Measurements from ENCODE around the gene ADGRE2.
"Not testable (repeated sequence)": the region's sequence is repeated elsewhere in the genome, so short reads cannot be mapped to it uniquely, and the experiment has no call there.

The ADGRE2 gene

DNA sequence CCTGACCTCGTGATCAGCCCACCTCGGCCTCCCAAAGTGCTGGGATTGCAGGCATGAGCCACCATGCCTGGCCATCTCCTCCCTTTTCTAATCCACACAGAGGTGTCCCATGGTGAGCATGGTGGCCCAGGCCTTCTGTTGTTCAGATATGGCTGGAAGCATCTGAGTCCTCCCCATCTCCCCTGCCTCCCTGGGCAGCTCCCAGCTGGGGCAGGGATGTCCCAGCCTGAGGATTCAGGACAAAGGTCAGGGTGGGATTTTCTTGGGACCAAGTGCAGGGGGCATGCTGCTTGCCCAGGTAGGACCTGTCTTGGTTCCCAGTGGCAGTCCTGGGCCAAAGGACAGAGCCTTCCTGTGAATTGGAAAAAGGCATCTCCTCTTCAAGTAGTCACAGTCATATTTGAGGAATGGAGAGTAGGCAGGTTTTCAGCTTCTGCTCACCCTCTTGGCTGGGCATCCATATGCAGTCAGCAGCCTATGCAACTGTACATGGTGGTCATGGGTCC is 10.8 kb downstream of the ADGRE2 start:
- Mint-ChIP-seq H3K9me3 (peaks cover 41% of the 10 kb centered on the region), H3K4me1 (no peaks in the 10 kb centered on the region), H3K27ac (no peak overlapping the region), H3K4me3 (no peak overlapping the region), H3K27me3 (ENCODE audit: low read depth, poor library complexity) (peaks cover 30% of the 10 kb centered on the region), H3K36me3 (ENCODE audit: low read depth) (no peaks in the 10 kb centered on the region)
- TF ChIP-seq, protein P1, sequence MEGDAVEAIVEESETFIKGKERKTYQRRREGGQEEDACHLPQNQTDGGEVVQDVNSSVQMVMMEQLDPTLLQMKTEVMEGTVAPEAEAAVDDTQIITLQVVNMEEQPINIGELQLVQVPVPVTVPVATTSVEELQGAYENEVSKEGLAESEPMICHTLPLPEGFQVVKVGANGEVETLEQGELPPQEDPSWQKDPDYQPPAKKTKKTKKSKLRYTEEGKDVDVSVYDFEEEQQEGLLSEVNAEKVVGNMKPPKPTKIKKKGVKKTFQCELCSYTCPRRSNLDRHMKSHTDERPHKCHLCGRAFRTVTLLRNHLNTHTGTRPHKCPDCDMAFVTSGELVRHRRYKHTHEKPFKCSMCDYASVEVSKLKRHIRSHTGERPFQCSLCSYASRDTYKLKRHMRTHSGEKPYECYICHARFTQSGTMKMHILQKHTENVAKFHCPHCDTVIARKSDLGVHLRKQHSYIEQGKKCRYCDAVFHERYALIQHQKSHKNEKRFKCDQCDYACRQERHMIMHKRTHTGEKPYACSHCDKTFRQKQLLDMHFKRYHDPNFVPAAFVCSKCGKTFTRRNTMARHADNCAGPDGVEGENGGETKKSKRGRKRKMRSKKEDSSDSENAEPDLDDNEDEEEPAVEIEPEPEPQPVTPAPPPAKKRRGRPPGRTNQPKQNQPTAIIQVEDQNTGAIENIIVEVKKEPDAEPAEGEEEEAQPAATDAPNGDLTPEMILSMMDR (IDR thresholded peaks at IDR 0.05) = no peak
- DNase-seq = no peak

DNA sequence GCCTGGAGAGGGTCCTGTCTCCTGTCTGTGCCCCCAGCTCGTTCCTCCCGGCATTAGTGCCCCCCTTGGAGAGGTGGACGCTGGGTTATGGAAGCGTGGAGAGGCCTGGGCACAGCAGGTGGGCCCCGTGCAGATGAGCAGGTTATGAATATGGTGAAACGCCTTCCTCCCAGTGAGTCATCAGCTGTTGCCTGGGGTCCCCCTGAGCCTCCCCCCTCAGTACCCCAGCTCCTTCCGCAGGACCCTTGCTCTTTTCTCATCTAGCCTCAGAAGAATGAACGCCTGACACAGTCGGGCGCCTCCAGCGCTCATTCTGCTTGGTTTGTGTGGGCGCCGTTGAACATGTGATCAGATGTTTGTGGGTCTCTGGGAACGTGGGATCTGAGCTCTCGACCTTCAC is 12.5 kb downstream of the ADGRE2 start:
- DNase-seq; H3K36me3 Mint-ChIP-seq (ENCODE audit: low read depth); H3K4me1 Mint-ChIP-seq; H3K4me3 Mint-ChIP-seq; H3K27ac Mint-ChIP-seq: not testable (repeated sequence)
- Mint-ChIP-seq H3K9me3 (peaks cover 51% of the 10 kb centered on the region), H3K27me3 (ENCODE audit: low read depth, poor library complexity) (peaks cover 30% of the 10 kb centered on the region)

DNA sequence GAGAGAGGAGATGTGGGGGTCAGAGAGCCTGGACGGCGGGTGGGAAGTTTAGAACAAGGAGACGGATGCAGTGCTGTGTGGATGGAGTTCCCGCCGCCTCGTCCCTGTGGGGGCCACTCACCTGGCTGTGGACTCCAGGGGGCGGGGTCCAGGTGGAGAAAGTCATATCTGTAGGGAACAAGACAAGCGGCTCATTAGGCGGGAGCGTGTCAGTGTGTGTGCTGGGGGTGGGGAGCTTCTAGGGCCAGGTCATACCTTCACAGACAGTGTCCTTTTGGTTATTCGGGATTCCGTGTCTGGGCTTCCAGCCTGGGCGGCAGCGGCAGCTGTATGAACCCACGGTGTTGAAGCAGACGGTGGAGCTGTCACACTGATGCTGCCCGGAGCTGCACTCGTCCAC is 13.0 kb downstream of the ADGRE2 start:
- not testable (repeated sequence) for H3K36me3 Mint-ChIP-seq (ENCODE audit: low read depth); H3K4me1 Mint-ChIP-seq
- H3K27me3 Mint-ChIP-seq (ENCODE audit: low read depth, poor library complexity) = peaks cover 30% of the 10 kb centered on the region

DNA sequence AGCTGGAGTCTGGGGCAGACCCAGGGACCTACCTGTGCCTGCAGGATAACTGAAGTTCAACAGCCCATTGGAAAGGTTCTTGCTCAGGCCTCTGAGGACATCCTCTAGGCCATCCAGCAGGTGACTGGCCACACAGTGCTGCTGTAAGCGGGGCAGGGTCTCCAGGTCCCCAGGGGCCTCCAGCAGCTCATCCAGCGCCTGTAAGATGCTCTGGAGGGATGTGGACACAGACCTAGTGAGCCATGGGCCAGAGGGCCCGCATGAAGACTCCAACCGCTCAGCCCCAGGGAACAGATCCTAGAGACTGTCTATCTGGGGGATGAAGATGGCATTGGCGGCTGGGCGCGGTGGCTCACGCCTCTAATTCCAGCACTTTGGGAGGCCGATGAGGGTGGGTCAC is 14.0 kb downstream of the ADGRE2 start:
- no peak overlapping the region for H3K27ac Mint-ChIP-seq
- DNase-seq = no peak
- no peaks in the 10 kb centered on the region for H3K36me3 Mint-ChIP-seq (ENCODE audit: low read depth)
- H3K27me3 Mint-ChIP-seq (ENCODE audit: low read depth, poor library complexity) = peaks cover 27% of the 10 kb centered on the region
- H3K9me3 Mint-ChIP-seq = peaks cover 56% of the 10 kb centered on the region
- no peaks in the 10 kb centered on the region for H3K4me1 Mint-ChIP-seq
- no peak overlapping the region for H3K4me3 Mint-ChIP-seq
- TF ChIP-seq, protein P1 (IDR thresholded peaks at IDR 0.05) = no peak

More for the DNA sequence above, 13.0 kb downstream of the ADGRE2 start:
- not testable (repeated sequence) for H3K27ac Mint-ChIP-seq, H3K4me3 Mint-ChIP-seq, DNase-seq
- H3K9me3 Mint-ChIP-seq = peaks cover 54% of the 10 kb centered on the region

DNA sequence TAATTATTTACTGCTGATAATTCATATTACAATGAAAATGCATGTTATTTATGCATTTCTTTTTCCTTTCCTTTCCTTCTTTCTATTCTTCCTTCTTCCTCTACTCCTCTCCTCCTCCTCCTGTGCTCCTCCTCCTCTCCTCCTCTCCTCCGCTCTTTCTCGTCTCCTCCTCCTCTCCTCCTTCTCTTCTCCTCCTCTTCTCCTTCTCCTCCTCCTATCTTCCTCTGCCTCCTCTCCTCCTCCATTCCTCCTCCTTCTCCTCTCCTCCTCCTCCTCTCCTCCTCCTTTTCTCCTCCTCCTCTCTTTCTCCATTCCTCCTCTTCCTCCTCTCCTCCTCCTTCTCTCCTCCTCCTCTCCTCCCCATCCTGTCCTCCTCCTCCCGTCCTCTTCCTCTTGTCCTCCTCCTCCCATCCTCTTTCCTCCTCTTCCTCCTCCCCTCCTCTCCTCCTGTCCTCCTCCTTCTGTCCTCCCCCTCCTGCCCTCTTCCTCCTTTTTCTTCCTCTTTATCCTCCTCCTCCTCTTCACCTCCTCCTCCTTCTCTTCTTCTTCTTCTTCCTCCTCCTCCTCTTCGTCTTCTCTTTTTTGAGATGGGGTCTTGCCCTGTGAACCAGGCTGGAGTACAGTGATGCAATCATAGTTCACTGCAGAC is 14.7 kb downstream of the ADGRE2 start:
- no peak overlapping the region for H3K4me3 Mint-ChIP-seq
- peaks cover 56% of the 10 kb centered on the region for H3K9me3 Mint-ChIP-seq
- TF ChIP-seq, protein P1 (IDR thresholded peaks at IDR 0.05) = no peak
- peaks cover 31% of the 10 kb centered on the region for H3K27me3 Mint-ChIP-seq (ENCODE audit: low read depth, poor library complexity)
- H3K36me3 Mint-ChIP-seq (ENCODE audit: low read depth) = no peaks in the 10 kb centered on the region
- no peak overlapping the region for H3K27ac Mint-ChIP-seq
- H3K4me1 Mint-ChIP-seq = no peaks in the 10 kb centered on the region
- no peak for DNase-seq

DNA sequence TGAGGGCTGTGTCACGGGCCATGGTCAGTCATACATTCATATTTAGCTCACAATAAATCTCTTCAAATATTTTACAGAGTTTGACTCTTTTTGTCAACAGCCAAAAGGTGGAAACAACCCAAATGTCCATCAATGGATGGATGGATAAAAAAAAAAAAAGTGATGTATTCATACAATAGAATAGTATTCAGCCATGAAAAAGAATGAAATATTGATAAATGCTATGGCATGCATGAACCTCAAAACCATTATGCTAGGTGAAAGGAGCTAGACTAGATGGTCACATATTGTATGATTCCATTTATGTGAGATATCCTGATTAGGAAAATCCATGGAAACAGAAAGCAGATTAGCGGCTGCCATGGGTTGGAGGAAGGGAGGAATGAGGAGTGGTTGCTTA is 16.2 kb downstream of the ADGRE2 start:
- H3K9me3 Mint-ChIP-seq = peaks cover 56% of the 10 kb centered on the region
- no peak overlapping the region for H3K27ac Mint-ChIP-seq
- DNase-seq = no peak
- H3K4me3 Mint-ChIP-seq = no peak overlapping the region
- H3K36me3 Mint-ChIP-seq (ENCODE audit: low read depth) = no peaks in the 10 kb centered on the region
- TF ChIP-seq, protein P1 (IDR thresholded peaks at IDR 0.05) = no peak
- H3K27me3 Mint-ChIP-seq (ENCODE audit: low read depth, poor library complexity) = peaks cover 41% of the 10 kb centered on the region
- H3K4me1 Mint-ChIP-seq = peaks cover 5% of the 10 kb centered on the region

DNA sequence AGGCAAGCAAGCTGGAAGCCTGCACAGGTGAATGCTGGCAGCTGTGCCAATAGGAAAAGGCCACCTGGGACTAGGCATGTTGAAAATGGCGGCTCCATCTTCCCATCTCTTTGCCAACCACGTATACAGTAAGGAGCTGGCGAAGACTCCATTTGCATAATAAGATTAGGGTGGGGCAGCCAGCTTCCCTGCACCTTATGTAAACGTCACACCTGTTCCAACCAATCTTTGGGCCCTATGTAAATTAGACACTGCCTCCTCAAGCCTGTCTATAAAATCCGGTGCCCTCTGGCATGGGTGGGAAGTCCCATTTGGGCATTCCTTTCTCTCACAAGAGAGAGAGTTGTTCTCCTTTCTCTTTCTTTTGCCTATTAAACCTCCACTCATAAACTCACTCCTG is 16.8 kb downstream of the ADGRE2 start:
- Mint-ChIP-seq H3K27me3 (ENCODE audit: low read depth, poor library complexity) (peaks cover 41% of the 10 kb centered on the region), H3K9me3 (peaks cover 57% of the 10 kb centered on the region), H3K4me3 (no peak overlapping the region), H3K27ac (no peak overlapping the region), H3K36me3 (ENCODE audit: low read depth) (no peaks in the 10 kb centered on the region), H3K4me1 (peaks cover 5% of the 10 kb centered on the region)
- TF ChIP-seq, protein P1 (IDR thresholded peaks at IDR 0.05) = no peak
- no peak for DNase-seq

All from nephron progenitor cell (in vitro differentiated cells).